Adrenal gland (tissue), 12 donors: Measurements from ENCODE around the gene NOB1. TPM values are rescaled to one million over a fixed set of nuclear protein-coding genes. Genes with fewer than 3 reads are reported as not detected.

Experiments used
- DNase-seq, 7 donors: peaks; one replicate each; pipeline ENCODE4 v3.0.0-alpha.2; 2019 to 2020
- H3K27ac ChIP-seq, 5 donors: fragments of 200-600 bp; sonication (generic) in 4 of 5; 1 replicate in 3 of 5; 2 replicates in 2 of 5; pipeline versions ENCODE4 v1.5.1 to v1.8.0; 2016 to 2020; ENCODE audit warnings: mild to moderate bottlenecking in 1 of 5
- H3K27me3 ChIP-seq: fragments of 200-600 bp; 2 replicates; pipeline ENCODE4 v1.8.0; 2021
- H3K36me3 ChIP-seq, 2 donors: fragments of 200-600 bp; replicated peaks in 1 of 2; 1 replicate in 1 of 2; 2 replicates in 1 of 2; pipeline versions ENCODE4 v1.5.1 to v1.8.0; 2018 to 2022
- H3K4me1 ChIP-seq, 2 donors: fragments of 200-600 bp; replicated peaks in 1 of 2; 1 replicate in 1 of 2; 2 replicates in 1 of 2; pipeline versions ENCODE4 v1.5.1 to v1.8.0; 2018 to 2021
- H3K4me3 ChIP-seq, 4 donors: fragments of 200-600 bp; sonication (generic) in 3 of 4; one replicate each; pipeline ENCODE4 v1.5.1; 2016 to 2018
- H3K9me3 ChIP-seq, 3 donors: fragments of 200-600 bp; sonication (generic) in 1 of 3; replicated peaks in 1 of 3; 1 replicate in 2 of 3; 2 replicates in 1 of 3; pipeline versions ENCODE4 v1.5.1 to v1.8.0; 2016 to 2021
- POLR2A ChIP-seq, 2 donors: fragments of 450-650 bp; IDR thresholded peaks; one replicate each; pipeline ENCODE4 v1.6.1; 2017; ENCODE audit warnings: antibody characterized with exemption in 2 of 2, mild to moderate bottlenecking in 2 of 2, moderate library complexity in 1 of 2
- WGBS, 4 donors: extraction: QIAGEN DNeasy Blood & Tissue Kit in 2 of 4; methylation state at CpG; one replicate each; pipeline versions ENCODE4 v1.1.5 to v1.1.7; 2013 to 2017; 5-methylcytosine and 5-hydroxymethylcytosine counted together
- intact Hi-C, 2 donors: fragments of 100-400 bp; cut with DNase I; formaldehyde crosslinking; loops; one replicate each; pipeline versions ENCODE4 v1.14.1 to v1.15.0; 2022 to 2023
- polyA plus RNA-seq, 3 donors: library from polyadenylated mRNA; stranded (reverse); fragments of 200-250 nt in 2 of 3; fragments of 350-450 nt in 1 of 3; fragmentation: Illumina TruSeq in 1 of 3; extraction: RNeasy Lipid Tissue Mini Kit (QIAGEN cat#74804) in 1 of 3; gene quantifications; one replicate each; pipeline ENCODE4 v1.2.3, GENCODE V29; 2013 to 2014
- total RNA-seq, 9 donors: library from RNA; depleted of rRNA in 4 of 9; stranded (reverse); fragments of >200 nt in 4 of 9; fragments of 120-200 nt in 1 of 9; fragmentation: NEBNext Ultra II Directional in 1 of 9; extraction: Animal tissue kit (Norgen Biotek cat#: 25700) in 1 of 9; gene quantifications; one replicate each; pipeline versions ENCODE4 v1.1.0 to v1.2.4, GENCODE V29; 2013 to 2023
- TF ChIP-seq, protein P1 (sequence below), 6 experiments: fragments of 450-650 bp in 4 of 6; fragments of 200-600 bp in 2 of 6; sonication (generic) in 1 of 6; IDR thresholded peaks; 1 replicate in 5 of 6; 2 replicates in 1 of 6; pipeline versions ENCODE4 v1.5.1 to v1.8.0; 2016 to 2021; ENCODE audit warnings: antibody characterized with exemption in 6 of 6, mild to moderate bottlenecking in 2 of 6, moderate library complexity in 1 of 6
- donor health status: healthy with polysubstance abuse.
- donor health status: Bipolar disorder and iron deficiency.
- donor health status: DM: yes; HTN: yes; CAD: no.
- donor health status: DM: no; HTN: no; CAD: no.
- donor health status: DM: no; HTN: no; CAD: no.
- donor health status: DM: yes; HTN: yes; CAD: no.

The NOB1 gene
- total and polyA plus RNA-seq, 12 donors, result 26.9 to 98.4 (median 70.4) TPM

DNA sequence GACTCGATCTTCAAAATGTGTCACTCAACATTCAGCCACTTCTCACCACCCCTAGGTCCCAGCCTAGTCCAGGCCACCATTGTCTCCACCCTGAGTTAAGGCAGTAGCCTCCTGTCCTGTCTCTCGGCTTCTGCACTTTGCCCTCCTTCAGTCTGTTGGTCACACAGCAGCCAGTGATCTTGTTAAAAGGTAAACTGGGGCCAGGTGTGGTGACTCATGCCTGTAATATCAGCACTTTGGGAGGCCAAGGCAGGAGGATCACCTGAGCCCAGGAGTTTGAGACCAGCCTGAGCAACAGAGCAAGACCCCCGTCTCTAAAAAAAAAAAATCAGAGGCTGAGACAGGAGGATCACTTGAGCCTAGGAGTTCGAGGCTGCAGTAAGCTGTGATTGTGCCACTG, 33.2 kb upstream of the NOB1 start:
- DNase-seq, result peak in 1 of 7 donors; percentile 42
- H3K27ac ChIP-seq, result no peak overlapping the region
- no peaks in the 10 kb centered on the region for H3K4me1 ChIP-seq
- H3K4me3 ChIP-seq, result no peak overlapping the region
- intact Hi-C loops, result no loop called here
- peaks cover 0 to 37% of the 10 kb centered on the region in 2 donors for H3K36me3 ChIP-seq
- H3K27me3 ChIP-seq, result no peaks in the 10 kb centered on the region
- TF ChIP-seq, protein P1, sequence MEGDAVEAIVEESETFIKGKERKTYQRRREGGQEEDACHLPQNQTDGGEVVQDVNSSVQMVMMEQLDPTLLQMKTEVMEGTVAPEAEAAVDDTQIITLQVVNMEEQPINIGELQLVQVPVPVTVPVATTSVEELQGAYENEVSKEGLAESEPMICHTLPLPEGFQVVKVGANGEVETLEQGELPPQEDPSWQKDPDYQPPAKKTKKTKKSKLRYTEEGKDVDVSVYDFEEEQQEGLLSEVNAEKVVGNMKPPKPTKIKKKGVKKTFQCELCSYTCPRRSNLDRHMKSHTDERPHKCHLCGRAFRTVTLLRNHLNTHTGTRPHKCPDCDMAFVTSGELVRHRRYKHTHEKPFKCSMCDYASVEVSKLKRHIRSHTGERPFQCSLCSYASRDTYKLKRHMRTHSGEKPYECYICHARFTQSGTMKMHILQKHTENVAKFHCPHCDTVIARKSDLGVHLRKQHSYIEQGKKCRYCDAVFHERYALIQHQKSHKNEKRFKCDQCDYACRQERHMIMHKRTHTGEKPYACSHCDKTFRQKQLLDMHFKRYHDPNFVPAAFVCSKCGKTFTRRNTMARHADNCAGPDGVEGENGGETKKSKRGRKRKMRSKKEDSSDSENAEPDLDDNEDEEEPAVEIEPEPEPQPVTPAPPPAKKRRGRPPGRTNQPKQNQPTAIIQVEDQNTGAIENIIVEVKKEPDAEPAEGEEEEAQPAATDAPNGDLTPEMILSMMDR (IDR thresholded peaks at IDR 0.05), result no peak
- TF ChIP-seq POLR2A (IDR thresholded peaks at IDR 0.05), result no peak
- WGBS, 4 donors, result 95 to 99% (median 98%) methylated on average over 4 of the region's 4 CpGs
- H3K9me3 ChIP-seq, result no peaks in the 10 kb centered on the region

DNA sequence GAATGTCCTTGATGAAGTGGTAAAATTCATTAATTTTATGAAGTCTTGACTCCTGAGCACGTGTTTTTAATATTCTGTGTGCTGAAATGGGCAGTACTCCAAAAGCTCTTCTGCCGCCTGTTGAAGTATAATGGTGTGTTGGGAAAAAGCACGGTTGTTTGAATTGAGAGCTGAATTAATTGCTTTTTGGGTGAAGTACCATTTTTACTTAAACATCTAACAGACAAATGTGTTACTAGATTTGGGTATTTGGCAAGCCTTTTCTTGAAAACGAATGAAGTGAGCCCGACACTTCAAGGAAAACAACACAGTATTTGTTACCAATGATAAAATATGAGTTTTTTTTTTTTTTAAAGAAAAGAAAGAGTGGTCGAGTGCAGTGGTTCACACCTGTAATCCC, 29.9 kb upstream of the NOB1 start:
- 73 to 80% (median 79%) methylated on average over 6 of the region's 6 CpGs for WGBS, 4 donors

DNA sequence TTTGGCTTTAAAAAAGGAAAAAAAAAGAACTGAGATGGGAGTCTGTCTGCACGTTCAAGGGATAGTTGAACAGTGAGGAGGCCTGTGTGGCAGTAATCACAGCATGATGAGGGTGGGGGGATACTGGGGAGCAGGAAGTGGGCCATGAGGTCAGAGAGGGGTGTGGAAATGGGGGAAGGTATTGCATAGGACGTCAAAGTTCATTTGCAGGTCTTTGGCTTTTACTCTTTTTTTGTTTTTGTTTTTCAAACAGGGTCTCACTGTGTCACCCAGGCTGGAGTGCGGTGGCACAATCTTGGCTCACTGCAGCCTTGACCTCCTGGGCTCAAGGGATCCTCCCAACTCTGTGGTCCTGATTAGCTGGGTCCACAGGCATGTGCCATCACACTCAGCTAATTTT, 26.4 kb upstream of the NOB1 start:
- H3K4me3 ChIP-seq, result no peak overlapping the region
- peaks cover 8% of the 10 kb centered on the region in 2 donors for H3K4me1 ChIP-seq
- peak overlapping the region in 1 of 5 donors; percentile 1 for H3K27ac ChIP-seq
- intact Hi-C loops, result no loop called here
- TF ChIP-seq, protein P1 (IDR thresholded peaks at IDR 0.05), result no peak
- TF ChIP-seq POLR2A (IDR thresholded peaks at IDR 0.05), result no peak
- peaks cover 5 to 10% of the 10 kb centered on the region in 2 donors for H3K36me3 ChIP-seq
- WGBS, 4 donors, result 51 to 58% (median 53%) methylated on average over 3 of the region's 3 CpGs
- DNase-seq, result peak in 1 of 7 donors; percentile 37
- no peaks in the 10 kb centered on the region for H3K9me3 ChIP-seq
- no peaks in the 10 kb centered on the region for H3K27me3 ChIP-seq

More for the DNA sequence above, 29.9 kb upstream of the NOB1 start:
- intact Hi-C loops, result no loop called here
- Histone ChIP-seq H3K36me3 (peaks cover 0 to 33% of the 10 kb centered on the region in 2 donors), H3K27ac (no peak overlapping the region), H3K9me3 (no peaks in the 10 kb centered on the region), H3K27me3 (no peaks in the 10 kb centered on the region), H3K4me3 (no peak overlapping the region), H3K4me1 (peaks cover 8% of the 10 kb centered on the region in 2 donors)
- no peak for DNase-seq
- no peak for TF ChIP-seq POLR2A (IDR thresholded peaks at IDR 0.05)
- TF ChIP-seq, protein P1 (IDR thresholded peaks at IDR 0.05), result no peak

DNA sequence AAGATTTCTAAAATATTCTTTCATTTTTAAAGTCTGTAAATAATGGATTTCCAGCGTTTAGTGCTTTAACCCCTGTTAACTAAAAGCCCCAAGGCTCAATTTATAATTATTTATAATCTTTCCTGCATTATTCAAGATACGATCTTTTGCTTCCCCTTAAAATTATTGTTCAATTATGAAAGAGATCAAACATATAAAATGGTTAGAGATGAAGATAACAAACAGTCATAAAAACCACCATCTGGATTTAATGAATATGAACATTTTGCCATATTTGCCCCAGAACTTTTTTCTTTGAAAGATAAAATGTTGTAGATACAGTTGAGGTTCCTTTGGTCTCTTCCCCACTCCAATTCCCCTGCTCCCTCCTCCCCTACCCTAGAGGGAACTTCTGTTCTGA, 25.0 kb upstream of the NOB1 start:
- Histone ChIP-seq H3K9me3 (no peaks in the 10 kb centered on the region), H3K27me3 (no peaks in the 10 kb centered on the region), H3K27ac (no peak overlapping the region), H3K4me1 (peaks cover 8% of the 10 kb centered on the region in 2 donors), H3K4me3 (no peak overlapping the region), H3K36me3 (peaks cover 5 to 10% of the 10 kb centered on the region in 2 donors)
- no peak for TF ChIP-seq POLR2A (IDR thresholded peaks at IDR 0.05)
- TF ChIP-seq, protein P1 (IDR thresholded peaks at IDR 0.05), result no peak
- 82 to 93% (median 87%) methylated on average over 2 of the region's 2 CpGs for WGBS, 4 donors
- no peak for DNase-seq
- intact Hi-C loops, result no loop called here
